ENCODE results near the gene MSGN1. TPM values are rescaled to one million over a fixed set of nuclear protein-coding genes. Genes with fewer than 3 reads are reported as not detected.

MSGN1 gene
- total RNA-seq, 4 donors from 2014 or later, result not detected

DNA sequence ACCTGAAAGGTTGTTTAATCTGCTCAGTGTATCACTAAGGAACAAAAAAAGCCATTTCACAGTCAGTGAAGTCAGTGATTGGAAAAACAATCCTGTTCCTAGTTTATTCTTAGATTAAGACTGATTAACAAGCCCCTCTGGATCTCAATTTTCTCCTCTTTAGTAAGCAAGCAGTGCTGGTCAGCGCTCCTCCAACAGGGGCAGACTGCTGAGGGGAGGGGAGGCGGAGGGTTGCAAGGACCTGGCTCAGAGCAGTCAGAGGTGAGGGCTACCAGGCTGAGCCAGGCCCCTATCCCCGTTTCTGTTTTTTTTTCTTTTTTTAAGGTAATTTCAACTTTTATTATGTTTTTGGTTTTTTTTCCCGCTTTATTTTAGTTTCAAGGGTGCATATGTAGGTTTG, 37.5 kb downstream of the MSGN1 start:
- peaks cover 0 to 51% (median 0%) of the 10 kb centered on the region in 4 donors for H3K27me3 ChIP-seq
- peaks cover 0 to 6% (median 0%) of the 10 kb centered on the region in 3 donors for H3K4me1 ChIP-seq
- no peaks in the 10 kb centered on the region for H3K9me3 ChIP-seq
- DNase-seq, result no peak
- no peaks in the 10 kb centered on the region for H3K36me3 ChIP-seq
- WGBS, 2 donors, result 60 to 69% methylated on average over 4 of the region's 4 CpGs
- TF ChIP-seq POLR2A (IDR thresholded peaks at IDR 0.05), result no peak
- TF ChIP-seq CTCF (IDR thresholded peaks at IDR 0.05), result no peak
- intact Hi-C loops (cut with DNase I), result loop anchor here (10.0 kb wide), 3 partner anchors 291 to 531 kb away; no protein-coding TSS in a partner anchor
- H3K4me3 ChIP-seq, result no peak overlapping the region
- no peak overlapping the region for H3K27ac ChIP-seq

DNA sequence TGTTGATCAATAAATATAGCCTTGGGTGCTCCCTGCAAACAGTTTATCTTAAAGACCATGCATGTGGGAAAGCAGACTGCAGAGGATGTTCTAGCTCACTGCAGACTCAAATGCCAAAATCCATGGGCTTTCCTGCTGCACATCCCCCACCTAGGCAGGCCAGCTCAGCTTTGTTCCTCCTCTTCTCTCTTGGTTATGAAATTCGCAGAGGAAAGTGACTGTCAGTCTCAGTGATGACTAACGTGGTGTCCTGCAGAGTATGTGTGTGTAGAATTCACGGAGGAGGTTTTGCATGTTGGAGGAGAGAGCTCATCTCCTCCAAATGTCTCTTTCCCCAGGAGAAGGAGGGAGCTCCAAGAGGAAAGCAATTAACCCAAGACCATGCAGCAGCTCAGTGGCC, 40.8 kb downstream of the MSGN1 start:
- TF ChIP-seq POLR2A (IDR thresholded peaks at IDR 0.05) (no peak), CTCF (IDR thresholded peaks at IDR 0.05) (no peak)
- DNase-seq, result no peak
- H3K27ac ChIP-seq, result no peak overlapping the region
- no peaks in the 10 kb centered on the region for H3K36me3 ChIP-seq
- intact Hi-C loops (cut with DNase I), result loop anchor here (10.0 kb wide), 3 partner anchors 288 to 528 kb away; no protein-coding TSS in a partner anchor
- peaks cover 0 to 65% (median 0%) of the 10 kb centered on the region in 4 donors for H3K27me3 ChIP-seq
- H3K4me1 ChIP-seq, result peaks cover 0 to under 1% (median 0%) of the 10 kb centered on the region in 3 donors
- no peak overlapping the region for H3K4me3 ChIP-seq
- H3K9me3 ChIP-seq, result no peaks in the 10 kb centered on the region
- WGBS, 2 donors, result 38 to 39% methylated on average over 3 of the region's 3 CpGs

- 54 to 59% methylated on average over 1 of the region's 1 CpG for WGBS, 2 donors
- H3K9me3 ChIP-seq, result no peaks in the 10 kb centered on the region
- H3K4me1 ChIP-seq, result no peaks in the 10 kb centered on the region
- no peak overlapping the region for H3K27ac ChIP-seq
- H3K36me3 ChIP-seq, result no peaks in the 10 kb centered on the region
- intact Hi-C loops (cut with DNase I), result loop anchor here (10.0 kb wide), 3 partner anchors 287 to 527 kb away; no protein-coding TSS in a partner anchor
- TF ChIP-seq CTCF (IDR thresholded peaks at IDR 0.05), result no peak
- TF ChIP-seq POLR2A (IDR thresholded peaks at IDR 0.05), result no peak
- no peak for DNase-seq
- H3K4me3 ChIP-seq, result no peak overlapping the region
- H3K27me3 ChIP-seq, result peaks cover 0 to 56% (median 0%) of the 10 kb centered on the region in 4 donors
These were observed 41.8 kb downstream of the MSGN1 start for GRCh38 chr2:17858064-17858463.

- no peak overlapping the region for H3K4me3 ChIP-seq
- no peaks in the 10 kb centered on the region for H3K36me3 ChIP-seq
- TF ChIP-seq CTCF (IDR thresholded peaks at IDR 0.05) (no peak), POLR2A (IDR thresholded peaks at IDR 0.05) (no peak)
- peaks cover 0 to 24% (median 0%) of the 10 kb centered on the region in 4 donors for H3K27me3 ChIP-seq
- intact Hi-C loops (cut with DNase I), result no loop called here
- H3K9me3 ChIP-seq, result no peaks in the 10 kb centered on the region
- peaks cover 0 to 10% (median 0%) of the 10 kb centered on the region in 3 donors for H3K4me1 ChIP-seq
- DNase-seq, result no peak
- 22 to 63% methylated on average over 4 of the region's 4 CpGs for WGBS, 2 donors
- no peak overlapping the region for H3K27ac ChIP-seq
These were observed 47.3 kb downstream of the MSGN1 start for GRCh38 chr2:17863539-17863938.

DNA sequence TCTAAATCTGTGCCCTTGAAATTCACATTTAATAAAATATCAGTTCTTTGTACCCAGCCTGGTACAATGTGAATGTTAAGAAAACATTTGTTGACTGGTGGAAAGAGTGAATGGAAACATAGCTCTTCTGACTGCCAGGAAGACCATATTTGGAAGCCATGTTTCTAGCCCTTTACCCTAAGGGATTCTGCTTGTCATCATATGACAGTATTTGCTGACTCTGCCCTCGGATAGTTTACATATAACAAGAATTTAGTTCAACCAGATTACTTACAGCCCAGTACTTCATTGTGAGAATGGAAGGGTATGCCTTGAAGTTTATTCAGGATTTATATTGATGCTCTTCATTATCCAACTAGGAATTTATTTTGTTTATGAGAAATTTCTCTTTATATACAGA, 48.4 kb downstream of the MSGN1 start:
- peaks cover 0 to 10% (median 0%) of the 10 kb centered on the region in 3 donors for H3K4me1 ChIP-seq
- no peak for TF ChIP-seq CTCF (IDR thresholded peaks at IDR 0.05)
- no peak for TF ChIP-seq POLR2A (IDR thresholded peaks at IDR 0.05)
- intact Hi-C loops (cut with DNase I), result no loop called here
- 33 to 64% methylated on average over 1 of the region's 1 CpG for WGBS, 2 donors
- no peaks in the 10 kb centered on the region for H3K9me3 ChIP-seq
- peaks cover 0 to 13% (median 0%) of the 10 kb centered on the region in 4 donors for H3K27me3 ChIP-seq
- no peak for DNase-seq
- H3K27ac ChIP-seq, result no peak overlapping the region
- no peak overlapping the region for H3K4me3 ChIP-seq
- no peaks in the 10 kb centered on the region for H3K36me3 ChIP-seq

All from esophagus squamous epithelium (tissue), 5 donors.